Upper lobe of left lung (tissue), 4 donors: ENCODE results near the gene TMEM132D.
"Not testable (repeated sequence)": the region's sequence is repeated elsewhere in the genome, so short reads cannot be mapped to it uniquely, and the experiment has no call there.

Experiments used
- EP300 ChIP-seq, 4 donors: sonication (generic); formaldehyde crosslinking; IDR thresholded peaks; one replicate each; pipeline ENCODE4 v1.5.1; 2017; ENCODE audit warnings: antibody characterized with exemption in 4 of 4, control low read depth in 2 of 4
- POLR2A ChIP-seq, 4 donors: fragments of 450-650 bp; IDR thresholded peaks; one replicate each; pipeline ENCODE4 v1.5.1; 2016 to 2017; ENCODE audit warnings: antibody characterized with exemption in 4 of 4, mild to moderate bottlenecking in 2 of 4
- TF ChIP-seq, protein P1 (sequence below), 6 experiments: fragments of 450-650 bp in 4 of 6; fragments of 200-600 bp in 2 of 6; sonication (generic) in 2 of 6; IDR thresholded peaks; one replicate each; pipeline ENCODE4 v1.5.1; 2016 to 2019; ENCODE audit warnings: antibody characterized with exemption in 6 of 6

DNA sequence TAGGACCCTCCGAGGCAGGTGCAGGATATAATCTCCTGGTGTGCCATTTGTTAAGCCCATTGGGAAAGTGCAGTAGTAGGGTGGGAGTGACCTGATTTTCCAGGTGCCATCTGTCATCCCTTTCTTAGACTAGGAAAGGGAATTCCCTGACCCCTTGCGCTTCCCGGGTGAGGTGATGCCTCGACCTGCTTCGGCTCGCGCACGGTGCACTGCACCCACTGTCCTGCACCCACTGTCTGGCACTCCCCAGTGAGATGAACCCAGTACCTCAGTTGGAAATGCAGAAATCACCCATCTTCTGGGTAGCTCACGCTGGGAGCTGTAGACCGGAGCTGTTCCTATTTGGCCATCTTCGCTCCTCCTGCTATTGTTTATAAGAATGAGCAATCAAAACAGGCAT, 860.5 kb downstream of the TMEM132D start:
- not testable (repeated sequence) for TF ChIP-seq POLR2A, EP300 (IDR thresholded peaks at IDR 0.05)
- TF ChIP-seq, protein P1, sequence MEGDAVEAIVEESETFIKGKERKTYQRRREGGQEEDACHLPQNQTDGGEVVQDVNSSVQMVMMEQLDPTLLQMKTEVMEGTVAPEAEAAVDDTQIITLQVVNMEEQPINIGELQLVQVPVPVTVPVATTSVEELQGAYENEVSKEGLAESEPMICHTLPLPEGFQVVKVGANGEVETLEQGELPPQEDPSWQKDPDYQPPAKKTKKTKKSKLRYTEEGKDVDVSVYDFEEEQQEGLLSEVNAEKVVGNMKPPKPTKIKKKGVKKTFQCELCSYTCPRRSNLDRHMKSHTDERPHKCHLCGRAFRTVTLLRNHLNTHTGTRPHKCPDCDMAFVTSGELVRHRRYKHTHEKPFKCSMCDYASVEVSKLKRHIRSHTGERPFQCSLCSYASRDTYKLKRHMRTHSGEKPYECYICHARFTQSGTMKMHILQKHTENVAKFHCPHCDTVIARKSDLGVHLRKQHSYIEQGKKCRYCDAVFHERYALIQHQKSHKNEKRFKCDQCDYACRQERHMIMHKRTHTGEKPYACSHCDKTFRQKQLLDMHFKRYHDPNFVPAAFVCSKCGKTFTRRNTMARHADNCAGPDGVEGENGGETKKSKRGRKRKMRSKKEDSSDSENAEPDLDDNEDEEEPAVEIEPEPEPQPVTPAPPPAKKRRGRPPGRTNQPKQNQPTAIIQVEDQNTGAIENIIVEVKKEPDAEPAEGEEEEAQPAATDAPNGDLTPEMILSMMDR (IDR thresholded peaks at IDR 0.05): not testable (repeated sequence)
